Keratinocyte (primary cell): ENCODE results near the gene PIAS1. TPM values are rescaled to one million over a fixed set of nuclear protein-coding genes. Genes with fewer than 3 reads are reported as not detected.

ENCODE experiments used
- DNase-seq: peaks from one replicate; pipeline ENCODE4 v3.0.0-alpha.2; 2011; ENCODE audit warnings: low read depth, missing footprints, low spot score
- FAIRE-seq: peaks from 2 replicates; lab custom pipeline; 2011; peaks lifted over from hg19 to GRCh38; lab: Jason Lieb, UNC
- H2AFZ ChIP-seq: 2 replicates; pipeline ENCODE4 v1.6.0; 2012; ENCODE audit warnings: low read length, control low read depth, inconsistent platforms; ENCODE audit not compliant: control insufficient read depth
- H3K27ac ChIP-seq: 2 replicates; pipeline ENCODE4 v1.5.1; 2011; ENCODE audit warnings: low read length; ENCODE audit not compliant: control insufficient read depth, insufficient read depth
- H3K27me3 ChIP-seq: 3 replicates; pipeline ENCODE4 v1.6.0; 2011; ENCODE audit warnings: low read length; ENCODE audit not compliant: control insufficient read depth, insufficient read depth; ENCODE audit errors: extremely low read depth
- H3K36me3 ChIP-seq, 2 experiments: 2 replicates in 1 of 2; 3 replicates in 1 of 2; pipeline ENCODE4 v1.5.1; 2011; ENCODE audit warnings: low read length in 2 of 2, mild to moderate bottlenecking in 1 of 2; ENCODE audit not compliant: control insufficient read depth in 2 of 2, insufficient read depth in 2 of 2; ENCODE audit errors: extremely low read depth in 1 of 2
- H3K4me1 ChIP-seq: 3 replicates; pipeline ENCODE4 v1.5.1; 2011; ENCODE audit warnings: low read length; ENCODE audit not compliant: control insufficient read depth, insufficient read depth; ENCODE audit errors: extremely low read depth
- H3K4me2 ChIP-seq: 3 replicates; pipeline ENCODE4 v1.6.0; 2011; ENCODE audit warnings: low read depth, low read length; ENCODE audit not compliant: control insufficient read depth, insufficient read depth; ENCODE audit errors: extremely low read depth
- H3K4me3 ChIP-seq, 3 experiments: fragments of 200-600 bp in 1 of 3; sonication (generic) in 1 of 3; 2 replicates in 2 of 3; 3 replicates in 1 of 3; pipeline ENCODE4 v1.5.1; 2011 to 2016; ENCODE audit warnings: low read length in 3 of 3, mild to moderate bottlenecking in 3 of 3, control low read depth in 2 of 3, inconsistent platforms in 1 of 3, low read depth in 1 of 3, mixed read lengths in 1 of 3, mixed run types in 1 of 3, moderate library complexity in 1 of 3; ENCODE audit not compliant: control insufficient read depth in 2 of 3, insufficient read depth in 2 of 3; ENCODE audit errors: extremely low read depth in 1 of 3
- H3K79me2 ChIP-seq: 2 replicates; pipeline ENCODE4 v1.6.0; 2012; ENCODE audit warnings: low read length; ENCODE audit not compliant: control insufficient read depth, insufficient read depth
- H3K9ac ChIP-seq: 3 replicates; pipeline ENCODE4 v1.6.0; 2011; ENCODE audit warnings: low read length; ENCODE audit not compliant: control insufficient read depth, insufficient read depth; ENCODE audit errors: extremely low read depth
- H3K9me1 ChIP-seq: 3 replicates; pipeline ENCODE4 v1.6.0; 2011; ENCODE audit warnings: low read length; ENCODE audit not compliant: control insufficient read depth, insufficient read depth; ENCODE audit errors: extremely low read depth
- H3K9me3 ChIP-seq: 2 replicates; pipeline ENCODE4 v1.5.1; 2012; ENCODE audit warnings: low read depth, low read length; ENCODE audit not compliant: control insufficient read depth
- H4K20me1 ChIP-seq: 3 replicates; pipeline ENCODE4 v1.6.0; 2011; ENCODE audit warnings: low read length; ENCODE audit not compliant: control insufficient read depth, insufficient read depth; ENCODE audit errors: extremely low read depth
- EZH2 ChIP-seq: IDR thresholded peaks from one replicate; pipeline ENCODE4 v1.6.1; 2012; ENCODE audit warnings: inconsistent platforms, mild to moderate bottlenecking, low read length, moderate library complexity
- dilution Hi-C: fragments of 300-500 bp; cut with MboI; formaldehyde crosslinking; loops from one replicate; pipeline ENCODE4 v1.7.0; 2020; ENCODE audit warnings: low sequenced_read_pairs; ENCODE audit not compliant: extremely low pct_ligation_motif_present
- polyA plus RNA-seq, 5 experiments: library from polyadenylated mRNA; depleted of rRNA in 3 of 5; stranded (reverse) in 3 of 5; stranded (forward) in 1 of 5; unstranded in 1 of 5; fragments of >200 nt; gene quantifications; 1 replicate in 1 of 5; 2 replicates in 3 of 5; 3 replicates in 1 of 5; pipeline versions ENCODE4 v1.2.1 to v1.2.3, GENCODE V29; 2011 to 2012; ENCODE audit warnings: missing spikeins in 2 of 5, low read depth in 1 of 5, low replicate concordance in 1 of 5
- TF ChIP-seq, protein P1 (sequence below), 3 experiments: IDR thresholded peaks in 1 of 3; conservative IDR thresholded peaks in 1 of 3; optimal IDR thresholded peaks in 1 of 3; 2 replicates in 2 of 3; 3 replicates in 1 of 3; pipeline versions ENCODE3 to v1.5.1; 2011; ENCODE audit warnings: low read length in 3 of 3, mild to moderate bottlenecking in 3 of 3, moderate library complexity in 2 of 3, control low read depth in 1 of 3, inconsistent platforms in 1 of 3; ENCODE audit not compliant: insufficient read depth in 2 of 3; ENCODE audit errors: extremely low read depth in 1 of 3

The PIAS1 gene
- polyA plus RNA-seq, 1 donor (not counting 4 experiments of a cell fraction or from before 2014, with no cell fraction given), result 58.2 TPM

DNA sequence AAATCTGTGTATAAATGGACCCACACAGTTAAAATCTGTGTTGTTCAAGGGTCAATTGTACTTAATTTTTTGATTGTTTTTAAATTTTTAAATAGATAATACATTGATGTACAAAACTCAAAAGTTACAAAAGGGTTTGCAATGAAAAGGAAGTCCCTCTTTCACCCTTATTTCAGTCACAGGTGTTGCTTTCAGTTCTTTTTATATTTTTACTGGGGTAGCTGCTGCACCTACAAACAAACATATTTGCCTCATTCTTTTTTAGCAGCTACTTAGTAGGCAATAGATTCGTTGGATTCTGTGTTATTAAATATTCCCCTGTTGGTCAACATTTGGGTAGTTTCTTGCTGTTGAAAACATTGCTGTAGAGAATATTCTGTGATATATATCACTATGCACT lies 44.4 kb downstream of the PIAS1 start:
- H3K4me2 ChIP-seq, result no peak overlapping the region
- DNase-seq (no peak), FAIRE-seq (no peak)
- no peak overlapping the region for H2AFZ ChIP-seq
- H3K79me2 ChIP-seq, result peaks cover 67% of the 10 kb centered on the region
- no peak overlapping the region for H3K4me3 ChIP-seq
- H3K36me3 ChIP-seq, result no peaks in the 10 kb centered on the region
- dilution Hi-C loops, result no loop called here
- H4K20me1 ChIP-seq, result no peaks in the 10 kb centered on the region
- H3K27ac ChIP-seq, result no peak overlapping the region
- H3K9ac ChIP-seq, result no peak overlapping the region
- no peaks in the 10 kb centered on the region for H3K4me1 ChIP-seq
- TF ChIP-seq EZH2, result no peak
- TF ChIP-seq, protein P1, sequence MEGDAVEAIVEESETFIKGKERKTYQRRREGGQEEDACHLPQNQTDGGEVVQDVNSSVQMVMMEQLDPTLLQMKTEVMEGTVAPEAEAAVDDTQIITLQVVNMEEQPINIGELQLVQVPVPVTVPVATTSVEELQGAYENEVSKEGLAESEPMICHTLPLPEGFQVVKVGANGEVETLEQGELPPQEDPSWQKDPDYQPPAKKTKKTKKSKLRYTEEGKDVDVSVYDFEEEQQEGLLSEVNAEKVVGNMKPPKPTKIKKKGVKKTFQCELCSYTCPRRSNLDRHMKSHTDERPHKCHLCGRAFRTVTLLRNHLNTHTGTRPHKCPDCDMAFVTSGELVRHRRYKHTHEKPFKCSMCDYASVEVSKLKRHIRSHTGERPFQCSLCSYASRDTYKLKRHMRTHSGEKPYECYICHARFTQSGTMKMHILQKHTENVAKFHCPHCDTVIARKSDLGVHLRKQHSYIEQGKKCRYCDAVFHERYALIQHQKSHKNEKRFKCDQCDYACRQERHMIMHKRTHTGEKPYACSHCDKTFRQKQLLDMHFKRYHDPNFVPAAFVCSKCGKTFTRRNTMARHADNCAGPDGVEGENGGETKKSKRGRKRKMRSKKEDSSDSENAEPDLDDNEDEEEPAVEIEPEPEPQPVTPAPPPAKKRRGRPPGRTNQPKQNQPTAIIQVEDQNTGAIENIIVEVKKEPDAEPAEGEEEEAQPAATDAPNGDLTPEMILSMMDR (optimal IDR thresholded peaks at IDR 0.05 in 1 of 3, IDR thresholded peaks at IDR 0.05 in 1 of 3, conservative IDR thresholded peaks at IDR 0.05 in 1 of 3; ENCODE audit: extremely low read depth in 1 of 3, insufficient read depth in 2 of 3, low read length in 3 of 3), result no peak
- peaks cover 3% of the 10 kb centered on the region for H3K9me3 ChIP-seq
- no peaks in the 10 kb centered on the region for H3K9me1 ChIP-seq
- no peaks in the 10 kb centered on the region for H3K27me3 ChIP-seq

DNA sequence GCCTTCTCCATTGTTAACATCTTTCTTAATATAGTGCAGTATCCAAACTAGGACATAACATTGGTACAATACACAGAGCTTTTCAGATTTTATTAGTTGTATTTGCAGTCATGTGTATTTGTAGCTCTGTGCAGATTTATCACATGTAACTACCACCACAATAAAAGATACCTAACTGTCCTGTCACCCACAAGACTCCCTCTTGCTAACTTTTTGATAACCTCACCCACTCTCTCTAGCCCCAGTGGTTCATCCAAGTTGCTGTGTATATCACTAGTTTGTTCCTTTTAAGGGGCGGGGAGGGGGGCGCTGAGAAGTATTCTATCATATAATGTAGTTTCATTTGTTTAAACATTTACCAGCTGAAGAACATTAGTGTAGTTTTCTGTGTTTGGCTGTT lies 46.1 kb downstream of the PIAS1 start:
- peaks cover 65% of the 10 kb centered on the region for H3K79me2 ChIP-seq
- H3K9me1 ChIP-seq, result no peaks in the 10 kb centered on the region
- no peak overlapping the region for H3K4me3 ChIP-seq
- H3K27me3 ChIP-seq, result no peaks in the 10 kb centered on the region
- no peak overlapping the region for H2AFZ ChIP-seq
- no peaks in the 10 kb centered on the region for H3K4me1 ChIP-seq
- no peak overlapping the region for H3K9ac ChIP-seq
- dilution Hi-C loops, result no loop called here
- H3K4me2 ChIP-seq, result no peak overlapping the region
- FAIRE-seq (no peak), DNase-seq (no peak)
- H3K27ac ChIP-seq, result no peak overlapping the region
- H3K36me3 ChIP-seq, result no peaks in the 10 kb centered on the region
- H3K9me3 ChIP-seq, result peaks cover 2% of the 10 kb centered on the region
- TF ChIP-seq EZH2, result no peak
- TF ChIP-seq, protein P1 (optimal IDR thresholded peaks at IDR 0.05 in 1 of 3, IDR thresholded peaks at IDR 0.05 in 1 of 3, conservative IDR thresholded peaks at IDR 0.05 in 1 of 3; ENCODE audit: extremely low read depth in 1 of 3, insufficient read depth in 2 of 3, low read length in 3 of 3), result no peak
- H4K20me1 ChIP-seq, result no peaks in the 10 kb centered on the region
